Osteoblast (primary cell): ENCODE measurements around the gene RNLS. TPM values are rescaled to one million over a fixed set of nuclear protein-coding genes. Genes with fewer than 3 reads are reported as not detected.

Experiments
- DNase-seq: peaks from one replicate; pipeline ENCODE4 v3.0.0; 2011; ENCODE audit warnings: low spot score, mixed read lengths; ENCODE audit not compliant: insufficient read length; ENCODE audit errors: missing footprints
- H2AFZ ChIP-seq: 2 replicates; pipeline ENCODE4 v1.6.0; 2011; ENCODE audit warnings: mild to moderate bottlenecking, low read length
- H3K27ac ChIP-seq: 2 replicates; pipeline ENCODE4 v1.5.1; 2011; ENCODE audit warnings: mild to moderate bottlenecking, low read depth, low read length, moderate library complexity
- H3K27me3 ChIP-seq: 2 replicates; pipeline ENCODE4 v1.6.0; 2012; ENCODE audit warnings: mild to moderate bottlenecking, control low read depth, inconsistent platforms, low read length, moderate library complexity; ENCODE audit not compliant: insufficient read depth
- H3K36me3 ChIP-seq: 2 replicates; pipeline ENCODE4 v1.5.1; 2011; ENCODE audit warnings: mild to moderate bottlenecking, low read length, control low read depth, moderate library complexity; ENCODE audit not compliant: insufficient read depth
- H3K4me1 ChIP-seq: 2 replicates; pipeline ENCODE4 v1.5.1; 2011; ENCODE audit warnings: mild to moderate bottlenecking, low read length, control low read depth, moderate library complexity; ENCODE audit not compliant: insufficient read depth
- H3K4me2 ChIP-seq: 2 replicates; pipeline ENCODE4 v1.6.0; 2011; ENCODE audit warnings: mild to moderate bottlenecking, low read length; ENCODE audit not compliant: insufficient read depth
- H3K4me3 ChIP-seq: fragments of 200-600 bp; sonication (generic); 3 replicates; pipeline ENCODE4 v1.5.1; 2012; ENCODE audit warnings: mild to moderate bottlenecking, low read length, inconsistent platforms; ENCODE audit not compliant: insufficient read depth
- H3K79me2 ChIP-seq: 2 replicates; pipeline ENCODE4 v1.6.0; 2012; ENCODE audit warnings: mild to moderate bottlenecking, low read length, control low read depth, inconsistent platforms; ENCODE audit not compliant: insufficient read depth
- H3K9me3 ChIP-seq: 2 replicates; pipeline ENCODE4 v1.5.1; 2011; ENCODE audit warnings: low read depth, low read length, control low read depth
- H4K20me1 ChIP-seq: 2 replicates; pipeline ENCODE4 v1.6.0; 2012; ENCODE audit warnings: mild to moderate bottlenecking, low read length, control low read depth; ENCODE audit not compliant: insufficient read depth
- CTCF ChIP-seq: IDR thresholded peaks from 2 replicates; pipeline ENCODE4 v1.5.1; 2011; ENCODE audit warnings: mild to moderate bottlenecking, low read depth, low read length, moderate library complexity; ENCODE audit errors: extremely low read depth
- total RNA-seq: library from RNA; depleted of rRNA; stranded (reverse); fragments of >200 nt; gene quantifications from 2 replicates; pipeline ENCODE4 v1.2.3, GENCODE V29; 2012

The RNLS gene
- total RNA-seq, 1 donor, result 22.4 TPM

GRCh38 chr10:88459530-88459929 is 123.6 kb downstream of the RNLS start:
- peaks cover 11% of the 10 kb centered on the region for H3K4me1 ChIP-seq
- H3K27ac ChIP-seq, result no peak overlapping the region
- H3K4me3 ChIP-seq, result no peak overlapping the region
- H3K36me3 ChIP-seq, result no peaks in the 10 kb centered on the region
- H2AFZ ChIP-seq, result no peak overlapping the region
- no peaks in the 10 kb centered on the region for H3K9me3 ChIP-seq
- no peaks in the 10 kb centered on the region for H3K79me2 ChIP-seq
- no peaks in the 10 kb centered on the region for H3K27me3 ChIP-seq
- no peak overlapping the region for H3K4me2 ChIP-seq
- no peak for DNase-seq
- no peaks in the 10 kb centered on the region for H4K20me1 ChIP-seq
- no peak for TF ChIP-seq CTCF

- H3K9me3 ChIP-seq, result no peaks in the 10 kb centered on the region
- no peaks in the 10 kb centered on the region for H3K36me3 ChIP-seq
- no peak for TF ChIP-seq CTCF
- H4K20me1 ChIP-seq, result no peaks in the 10 kb centered on the region
- peaks cover 11% of the 10 kb centered on the region for H3K4me1 ChIP-seq
- H3K4me3 ChIP-seq, result no peak overlapping the region
- H3K27ac ChIP-seq, result no peak overlapping the region
- no peak overlapping the region for H2AFZ ChIP-seq
- no peak overlapping the region for H3K4me2 ChIP-seq
- H3K27me3 ChIP-seq, result no peaks in the 10 kb centered on the region
- no peak for DNase-seq
- H3K79me2 ChIP-seq, result no peaks in the 10 kb centered on the region
Observed at GRCh38 chr10:88458209-88458608, 124.9 kb downstream of the RNLS start.

- DNase-seq, result no peak
Observed at GRCh38 chr10:88457660-88458059, 125.5 kb downstream of the RNLS start.

GRCh38 chr10:88456730-88457129 is 126.4 kb downstream of the RNLS start:
- DNase-seq, result peak; percentile 31

More at GRCh38 chr10:88457660-88458059, 125.5 kb downstream of the RNLS start:
- H3K4me3 ChIP-seq, result no peak overlapping the region
- no peak overlapping the region for H3K4me2 ChIP-seq
- H4K20me1 ChIP-seq, result no peaks in the 10 kb centered on the region
- H3K4me1 ChIP-seq, result peaks cover 11% of the 10 kb centered on the region
- no peaks in the 10 kb centered on the region for H3K36me3 ChIP-seq
- no peak for TF ChIP-seq CTCF
- H3K27me3 ChIP-seq, result no peaks in the 10 kb centered on the region
- H3K79me2 ChIP-seq, result no peaks in the 10 kb centered on the region
- no peaks in the 10 kb centered on the region for H3K9me3 ChIP-seq
- no peak overlapping the region for H2AFZ ChIP-seq
- no peak overlapping the region for H3K27ac ChIP-seq

More at GRCh38 chr10:88456730-88457129, 126.4 kb downstream of the RNLS start:
- Histone ChIP-seq H3K27ac (no peak overlapping the region), H2AFZ (no peak overlapping the region), H3K36me3 (no peaks in the 10 kb centered on the region), H3K79me2 (no peaks in the 10 kb centered on the region), H4K20me1 (no peaks in the 10 kb centered on the region), H3K4me3 (no peak overlapping the region), H3K9me3 (no peaks in the 10 kb centered on the region), H3K27me3 (no peaks in the 10 kb centered on the region), H3K4me2 (peak overlapping the region; percentile 27), H3K4me1 (peaks cover 11% of the 10 kb centered on the region)
- TF ChIP-seq CTCF, result no peak
